ENCODE results near the gene OR51B5. TPM values are rescaled to one million over a fixed set of nuclear protein-coding genes. Genes with fewer than 3 reads are reported as not detected.
A peak's percentile ranks its signal among the peaks of the same experiment; 100 is the strongest.

Gene OR51B5
- 0.82 TPM for total RNA-seq (ENCODE audit: unreplicated experiment)
- long read RNA-seq, result 0 reads

- no peak within 1 kb of the TSS for H3K27ac Mint-ChIP-seq (ENCODE audit: unreplicated experiment)
- H3K9me3 Mint-ChIP-seq (ENCODE audit: unreplicated experiment), result no peaks in the 10 kb centered on the region
- no peaks in the 10 kb centered on the region for H3K4me1 Mint-ChIP-seq (ENCODE audit: unreplicated experiment)
- no peak for TF ChIP-seq CTCF (IDR thresholded peaks at IDR 0.05; ENCODE audit: unreplicated experiment)
- H3K27me3 Mint-ChIP-seq (ENCODE audit: unreplicated experiment), result no peaks in the 10 kb centered on the region
- no peak within 1 kb of the TSS for H3K4me3 Mint-ChIP-seq (ENCODE audit: unreplicated experiment)
- DNase-seq (ENCODE audit: low spot score), result no peak
- H3K36me3 Mint-ChIP-seq (ENCODE audit: low read depth, unreplicated experiment), result no peaks in the 10 kb centered on the region
Measured at GRCh38 chr11:5343474-5344335, at the start of gene OR51B5. Gene OR51B5, minus strand, starts transcription at chr11:5343524. Its CDS starts 0 bp downstream, at chr11:5343524.

- Mint-ChIP-seq H3K27me3 (ENCODE audit: unreplicated experiment) (no peaks in the 10 kb centered on the region), H3K27ac (ENCODE audit: unreplicated experiment) (no peak overlapping the region), H3K36me3 (ENCODE audit: low read depth, unreplicated experiment) (no peaks in the 10 kb centered on the region), H3K9me3 (ENCODE audit: unreplicated experiment) (no peaks in the 10 kb centered on the region), H3K4me3 (ENCODE audit: unreplicated experiment) (no peak overlapping the region), H3K4me1 (ENCODE audit: unreplicated experiment) (no peaks in the 10 kb centered on the region)
- no peak for TF ChIP-seq CTCF (IDR thresholded peaks at IDR 0.05; ENCODE audit: unreplicated experiment)
- no peak for DNase-seq (ENCODE audit: low spot score)
Measured at GRCh38 chr11:5390210-5390609, 46.9 kb upstream of the OR51B5 start.

- Mint-ChIP-seq H3K36me3 (ENCODE audit: low read depth, unreplicated experiment) (no peaks in the 10 kb centered on the region), H3K27me3 (ENCODE audit: unreplicated experiment) (no peaks in the 10 kb centered on the region), H3K4me1 (ENCODE audit: unreplicated experiment) (no peaks in the 10 kb centered on the region), H3K4me3 (ENCODE audit: unreplicated experiment) (no peak overlapping the region), H3K27ac (ENCODE audit: unreplicated experiment) (peak overlapping the region; percentile 5), H3K9me3 (ENCODE audit: unreplicated experiment) (no peaks in the 10 kb centered on the region)
- no peak for DNase-seq (ENCODE audit: low spot score)
- TF ChIP-seq CTCF (IDR thresholded peaks at IDR 0.05; ENCODE audit: unreplicated experiment), result no peak
Measured at GRCh38 chr11:5384335-5384734, 41.0 kb upstream of the OR51B5 start.

- Mint-ChIP-seq H3K9me3 (ENCODE audit: unreplicated experiment) (no peaks in the 10 kb centered on the region), H3K27me3 (ENCODE audit: unreplicated experiment) (no peaks in the 10 kb centered on the region), H3K4me3 (ENCODE audit: unreplicated experiment) (no peak within 1 kb of the TSS), H3K36me3 (ENCODE audit: low read depth, unreplicated experiment) (no peaks in the 10 kb centered on the region), H3K27ac (ENCODE audit: unreplicated experiment) (peak within 1 kb of the TSS; percentile 64), H3K4me1 (ENCODE audit: unreplicated experiment) (no peaks in the 10 kb centered on the region)
- no peak for DNase-seq (ENCODE audit: low spot score)
- TF ChIP-seq CTCF (IDR thresholded peaks at IDR 0.05; ENCODE audit: unreplicated experiment), result no peak
Measured at GRCh38 chr11:5383576-5383975, 40.3 kb upstream of the OR51B5 start, which contains the start of gene OR51M1. Gene OR51M1, plus strand, starts transcription at chr11:5383812. Its CDS starts 5,587 bp downstream, at chr11:5389399.

- Mint-ChIP-seq H3K27ac (ENCODE audit: unreplicated experiment) (no peak overlapping the region), H3K4me3 (ENCODE audit: unreplicated experiment) (no peak overlapping the region), H3K36me3 (ENCODE audit: low read depth, unreplicated experiment) (no peaks in the 10 kb centered on the region), H3K9me3 (ENCODE audit: unreplicated experiment) (no peaks in the 10 kb centered on the region), H3K4me1 (ENCODE audit: unreplicated experiment) (no peaks in the 10 kb centered on the region), H3K27me3 (ENCODE audit: unreplicated experiment) (no peaks in the 10 kb centered on the region)
- TF ChIP-seq CTCF (IDR thresholded peaks at IDR 0.05; ENCODE audit: unreplicated experiment), result peak; percentile 88
- DNase-seq (ENCODE audit: low spot score), result peak; percentile 71
Measured at GRCh38 chr11:5380740-5381342, 37.5 kb upstream of the OR51B5 start.
